ENCODE results near the gene PPP2CA.

The PPP2CA gene

DNA sequence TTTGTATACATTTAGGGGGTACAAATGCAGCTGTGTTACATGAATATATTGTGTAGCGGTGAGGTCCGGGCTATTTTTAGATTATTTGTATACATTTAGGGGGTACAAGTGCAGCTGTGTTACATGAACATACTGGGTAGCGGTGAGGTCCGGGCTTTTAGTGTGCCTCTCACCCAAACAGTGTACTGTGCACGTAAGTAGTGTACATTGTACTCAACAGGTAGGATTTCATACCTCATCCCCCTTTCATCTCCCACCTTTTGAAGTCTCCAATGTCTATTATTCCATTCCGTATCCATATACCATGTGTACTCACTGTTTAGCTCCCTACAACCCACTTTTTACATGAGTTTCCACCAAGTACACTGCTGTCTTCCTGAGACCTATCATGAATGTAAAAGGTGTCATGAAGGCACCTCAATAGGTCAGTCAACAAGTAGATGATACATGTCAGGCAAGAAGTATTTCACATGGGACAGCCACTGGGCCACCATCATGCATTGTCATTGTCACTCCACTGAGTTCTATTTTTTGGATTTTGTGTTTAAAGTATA is 76.8 kb downstream of the PPP2CA start:
- DNase-seq, result no peak
- Histone ChIP-seq H3K36me3 (peaks cover 92% of the 10 kb centered on the region), H3K9me3 (ENCODE audit: severe bottlenecking) (no peaks in the 10 kb centered on the region), H3K4me3 (ENCODE audit: low read depth, low read length) (no peak overlapping the region), H3K27me3 (ENCODE audit: insufficient read depth, low read depth, severe bottlenecking) (no peaks in the 10 kb centered on the region), H3K27ac (no peak overlapping the region)
- TF ChIP-seq, protein P1, sequence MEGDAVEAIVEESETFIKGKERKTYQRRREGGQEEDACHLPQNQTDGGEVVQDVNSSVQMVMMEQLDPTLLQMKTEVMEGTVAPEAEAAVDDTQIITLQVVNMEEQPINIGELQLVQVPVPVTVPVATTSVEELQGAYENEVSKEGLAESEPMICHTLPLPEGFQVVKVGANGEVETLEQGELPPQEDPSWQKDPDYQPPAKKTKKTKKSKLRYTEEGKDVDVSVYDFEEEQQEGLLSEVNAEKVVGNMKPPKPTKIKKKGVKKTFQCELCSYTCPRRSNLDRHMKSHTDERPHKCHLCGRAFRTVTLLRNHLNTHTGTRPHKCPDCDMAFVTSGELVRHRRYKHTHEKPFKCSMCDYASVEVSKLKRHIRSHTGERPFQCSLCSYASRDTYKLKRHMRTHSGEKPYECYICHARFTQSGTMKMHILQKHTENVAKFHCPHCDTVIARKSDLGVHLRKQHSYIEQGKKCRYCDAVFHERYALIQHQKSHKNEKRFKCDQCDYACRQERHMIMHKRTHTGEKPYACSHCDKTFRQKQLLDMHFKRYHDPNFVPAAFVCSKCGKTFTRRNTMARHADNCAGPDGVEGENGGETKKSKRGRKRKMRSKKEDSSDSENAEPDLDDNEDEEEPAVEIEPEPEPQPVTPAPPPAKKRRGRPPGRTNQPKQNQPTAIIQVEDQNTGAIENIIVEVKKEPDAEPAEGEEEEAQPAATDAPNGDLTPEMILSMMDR (IDR thresholded peaks at IDR 0.05; ENCODE audit: low read depth, low read length), result no peak

DNA sequence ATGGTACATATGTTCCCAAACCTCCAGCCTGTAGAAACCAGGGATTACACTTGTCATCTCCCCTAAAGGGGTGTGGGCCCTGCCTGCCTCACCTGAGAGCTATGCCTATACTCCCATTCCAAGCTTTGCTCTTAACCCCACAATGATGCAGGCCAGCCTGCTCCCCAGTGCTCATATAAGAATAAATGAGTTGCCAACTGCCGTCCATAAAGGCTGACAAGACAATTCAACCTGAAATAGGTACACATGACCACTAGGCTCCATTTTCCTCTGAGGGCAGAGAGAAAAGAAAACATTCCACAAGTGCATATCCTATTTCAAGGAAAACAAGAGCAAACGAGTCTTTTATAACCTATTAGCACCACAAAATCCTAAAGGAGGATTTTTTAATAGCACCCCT is 77.6 kb downstream of the PPP2CA start:
- Histone ChIP-seq H3K27me3 (ENCODE audit: insufficient read depth, low read depth, severe bottlenecking) (no peaks in the 10 kb centered on the region), H3K9me3 (ENCODE audit: severe bottlenecking) (no peaks in the 10 kb centered on the region), H3K4me3 (ENCODE audit: low read depth, low read length) (no peak overlapping the region), H3K27ac (no peak overlapping the region), H3K36me3 (peaks cover 92% of the 10 kb centered on the region)
- no peak for DNase-seq
- TF ChIP-seq, protein P1 (IDR thresholded peaks at IDR 0.05; ENCODE audit: low read depth, low read length), result no peak

DNA sequence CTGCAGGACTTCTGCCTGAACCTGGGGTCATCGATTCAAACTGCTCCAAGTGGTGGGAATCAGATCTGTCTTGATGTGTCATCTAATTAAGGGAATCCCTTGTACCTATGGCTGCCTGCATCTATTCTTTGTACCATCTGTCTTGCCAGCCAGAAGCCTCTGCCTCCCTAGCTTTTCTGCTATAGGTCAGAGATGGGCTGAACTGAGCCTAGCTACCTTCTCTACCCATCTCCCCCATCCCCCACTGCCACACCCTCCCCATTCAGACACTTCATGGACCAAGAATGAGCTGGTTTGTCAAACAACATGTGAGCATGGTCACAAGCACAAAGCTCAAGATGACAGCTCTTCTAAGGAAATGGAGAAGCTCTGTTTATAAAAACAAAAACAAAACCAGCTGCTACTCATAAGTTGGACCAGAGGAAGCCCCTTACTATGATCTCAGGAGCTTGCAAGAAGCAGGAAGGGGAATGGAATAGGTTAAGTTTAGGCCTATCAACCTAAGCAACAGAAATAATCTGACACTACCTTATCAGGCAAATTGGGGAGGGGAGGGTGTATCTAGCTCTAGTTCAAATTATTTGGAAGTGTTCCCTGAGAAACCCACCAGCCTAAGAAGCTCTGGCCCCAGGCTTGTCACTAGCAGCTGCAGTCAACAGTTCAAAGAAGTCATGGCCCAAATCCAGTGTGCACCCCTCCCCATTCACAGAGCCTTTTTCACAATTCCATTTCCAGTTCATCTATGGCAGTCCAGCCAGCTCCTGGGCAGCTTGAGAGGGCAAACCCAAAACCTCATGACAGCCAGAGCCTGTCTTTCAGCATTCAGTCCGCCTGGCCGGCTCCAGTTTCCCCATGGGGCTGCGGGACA is 79.0 kb downstream of the PPP2CA start:
- no peak overlapping the region for H3K4me3 ChIP-seq (ENCODE audit: low read depth, low read length)
- H3K36me3 ChIP-seq, result peaks cover 90% of the 10 kb centered on the region
- no peak for DNase-seq
- H3K27ac ChIP-seq, result no peak overlapping the region
- TF ChIP-seq, protein P1 (IDR thresholded peaks at IDR 0.05; ENCODE audit: low read depth, low read length), result no peak
- H3K9me3 ChIP-seq (ENCODE audit: severe bottlenecking), result no peaks in the 10 kb centered on the region
- no peaks in the 10 kb centered on the region for H3K27me3 ChIP-seq (ENCODE audit: insufficient read depth, low read depth, severe bottlenecking)

DNA sequence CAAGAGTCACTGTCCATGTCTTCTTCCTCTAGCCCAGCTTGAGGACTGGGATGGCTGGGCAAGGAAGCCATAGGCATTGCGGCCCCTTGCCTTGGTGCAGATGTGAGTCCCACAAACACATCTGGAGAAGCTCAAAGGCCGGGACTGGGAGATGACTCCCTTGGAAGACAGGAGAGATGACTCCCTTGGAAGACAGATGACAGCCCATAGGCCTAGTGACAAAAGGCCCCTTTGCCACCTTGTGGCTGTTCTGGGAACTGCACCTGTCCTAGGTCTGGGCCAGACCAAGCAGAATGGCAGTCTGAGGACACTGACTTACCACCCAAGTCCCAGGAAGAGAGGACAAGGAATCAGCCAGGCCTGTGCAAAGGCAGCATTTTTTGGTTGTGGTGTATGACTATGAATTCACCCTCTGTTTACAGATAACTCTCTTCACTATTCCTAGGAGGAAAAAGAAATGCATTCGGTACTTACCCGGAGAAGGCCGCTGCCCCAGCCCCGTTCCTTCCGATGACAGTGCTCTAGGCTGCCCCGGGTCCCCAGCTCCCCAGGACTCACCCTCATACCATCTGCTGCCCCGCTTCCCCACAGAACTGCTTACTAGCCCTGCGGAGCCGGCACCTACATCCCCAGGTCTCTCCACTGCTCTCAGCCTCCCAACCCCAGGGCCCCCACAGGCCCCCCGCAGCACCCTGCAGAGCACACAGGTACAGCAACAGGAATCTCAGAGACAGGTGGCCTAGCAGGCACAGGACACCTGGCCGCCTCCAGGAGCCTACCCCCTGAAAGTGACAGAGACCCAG is 79.9 kb downstream of the PPP2CA start:
- H3K27me3 ChIP-seq (ENCODE audit: insufficient read depth, low read depth, severe bottlenecking), result no peaks in the 10 kb centered on the region
- TF ChIP-seq, protein P1 (IDR thresholded peaks at IDR 0.05; ENCODE audit: low read depth, low read length), result peak; percentile 95
- no peak overlapping the region for H3K4me3 ChIP-seq (ENCODE audit: low read depth, low read length)
- H3K36me3 ChIP-seq, result peaks cover 90% of the 10 kb centered on the region
- DNase-seq, result peak; percentile 80
- no peaks in the 10 kb centered on the region for H3K9me3 ChIP-seq (ENCODE audit: severe bottlenecking)
- H3K27ac ChIP-seq, result no peak overlapping the region

DNA sequence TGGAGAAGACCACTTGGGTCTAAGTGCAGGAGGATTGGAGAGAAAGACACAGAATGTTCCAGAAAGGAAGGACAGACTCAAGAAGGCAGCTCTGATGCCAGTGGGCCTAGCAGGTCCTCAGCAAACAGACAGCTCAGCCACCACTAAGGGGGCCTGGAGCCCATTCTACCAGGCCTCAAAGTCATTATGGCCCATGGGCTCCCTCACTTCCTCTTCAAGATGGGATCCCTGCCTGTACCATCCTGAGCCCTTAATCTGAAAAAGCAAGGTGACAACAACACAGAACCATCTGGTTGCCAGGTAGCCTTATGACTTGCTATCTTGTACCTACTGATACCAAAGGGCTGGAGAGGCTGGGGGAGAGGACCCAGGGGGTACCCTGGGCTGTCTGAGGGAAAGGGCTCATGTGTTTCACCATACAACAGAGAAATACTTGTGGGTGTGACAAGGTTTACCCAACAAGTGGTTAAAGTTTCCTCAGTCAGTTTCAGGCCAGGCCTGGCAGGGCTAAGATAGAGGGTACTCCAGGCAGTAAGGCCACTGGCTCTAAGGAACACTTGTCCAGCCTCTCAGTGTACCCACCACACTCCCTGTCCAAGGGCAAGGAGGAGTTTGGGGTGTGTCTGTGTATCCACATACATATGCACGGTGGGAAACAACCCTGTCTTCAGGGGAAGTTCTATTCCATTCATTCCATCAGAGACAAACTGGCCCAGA is 80.7 kb downstream of the PPP2CA start:
- Histone ChIP-seq H3K27me3 (ENCODE audit: insufficient read depth, low read depth, severe bottlenecking) (no peaks in the 10 kb centered on the region), H3K9me3 (ENCODE audit: severe bottlenecking) (no peaks in the 10 kb centered on the region), H3K36me3 (peaks cover 88% of the 10 kb centered on the region), H3K4me3 (ENCODE audit: low read depth, low read length) (no peak overlapping the region), H3K27ac (no peak overlapping the region)
- no peak for DNase-seq
- TF ChIP-seq, protein P1 (IDR thresholded peaks at IDR 0.05; ENCODE audit: low read depth, low read length), result no peak

All from WERI-Rb-1 (cell line).